ENCODE measurements around the gene CTNNA1.

The CTNNA1 gene

DNA sequence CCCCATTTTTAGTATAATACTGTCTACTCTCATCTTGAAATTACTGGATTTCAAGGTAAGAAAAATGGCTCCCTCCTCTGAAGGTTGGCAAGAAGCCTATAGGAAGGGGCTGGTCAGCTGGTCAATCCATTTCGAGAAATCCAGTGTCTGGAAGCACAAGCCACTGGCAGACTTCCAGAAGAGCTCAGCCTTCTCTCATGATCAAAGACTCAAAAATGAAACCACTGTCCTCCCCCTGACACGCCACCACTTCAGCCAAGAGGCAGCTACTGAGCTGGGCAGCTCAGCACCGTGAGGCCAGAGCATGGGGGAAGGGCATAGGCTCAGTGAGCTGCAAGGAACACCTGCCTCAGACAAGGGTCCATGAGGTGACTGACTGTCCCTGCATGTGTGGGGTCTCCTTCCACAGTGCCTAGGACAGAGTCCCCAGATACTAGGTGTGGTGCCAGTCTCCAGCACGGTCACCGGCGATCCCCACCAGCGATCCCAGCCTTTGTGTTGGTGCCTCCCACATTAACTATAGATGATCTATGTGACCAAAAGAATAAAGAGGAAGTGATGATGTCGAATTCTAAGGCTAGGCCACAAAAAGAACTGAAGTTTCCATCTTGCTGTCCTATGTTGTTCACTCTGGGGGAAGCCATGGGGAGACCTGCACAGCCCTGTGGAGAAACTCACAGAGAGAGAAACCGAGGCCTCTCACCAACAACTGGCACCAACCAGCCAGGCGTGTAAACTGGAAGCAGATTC is 222.0 kb downstream of the CTNNA1 start:
- DNase-seq: peak; percentile 69

DNA sequence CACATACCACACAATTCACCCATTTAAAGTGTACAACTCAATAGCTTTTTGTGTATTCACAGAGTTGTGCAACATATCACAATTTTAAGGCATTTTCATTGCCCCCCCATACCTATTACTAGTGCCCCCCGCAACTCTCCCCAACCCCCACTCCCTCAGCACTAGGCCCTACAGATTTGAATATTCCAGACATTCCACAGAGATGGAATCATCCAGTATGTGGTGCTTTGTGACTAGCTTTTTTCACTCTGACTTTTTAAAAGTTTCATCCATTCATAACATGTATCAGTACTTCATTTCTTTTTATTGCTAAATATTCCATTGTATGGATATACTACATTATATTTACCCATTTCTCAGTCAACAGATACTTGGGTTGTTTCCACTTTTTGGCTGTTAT is 224.9 kb downstream of the CTNNA1 start:
- peak; percentile 75 for DNase-seq

DNA sequence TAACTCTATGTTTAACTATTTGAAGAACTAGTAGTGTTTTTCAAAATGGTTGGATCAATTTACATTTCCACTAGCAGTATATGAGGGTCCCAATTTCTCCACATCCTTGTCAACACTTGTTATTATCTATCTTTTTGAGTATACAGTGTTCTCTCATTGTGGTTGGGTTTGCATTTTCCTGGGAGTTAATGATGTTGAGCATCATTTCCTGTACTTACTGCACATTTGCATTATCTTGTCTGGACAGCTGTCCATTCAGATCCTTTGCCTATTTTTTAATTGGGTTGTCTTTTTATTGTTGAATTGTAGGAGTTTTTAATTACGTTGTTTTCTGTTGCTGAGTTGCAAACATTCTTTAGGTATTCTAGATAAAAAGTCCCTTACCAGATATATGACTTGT is 225.4 kb downstream of the CTNNA1 start:
- no peak for DNase-seq

GRCh38 chr5:138979684-138980280 is 226.6 kb downstream of the CTNNA1 start:
- DNase-seq: no peak

DNA sequence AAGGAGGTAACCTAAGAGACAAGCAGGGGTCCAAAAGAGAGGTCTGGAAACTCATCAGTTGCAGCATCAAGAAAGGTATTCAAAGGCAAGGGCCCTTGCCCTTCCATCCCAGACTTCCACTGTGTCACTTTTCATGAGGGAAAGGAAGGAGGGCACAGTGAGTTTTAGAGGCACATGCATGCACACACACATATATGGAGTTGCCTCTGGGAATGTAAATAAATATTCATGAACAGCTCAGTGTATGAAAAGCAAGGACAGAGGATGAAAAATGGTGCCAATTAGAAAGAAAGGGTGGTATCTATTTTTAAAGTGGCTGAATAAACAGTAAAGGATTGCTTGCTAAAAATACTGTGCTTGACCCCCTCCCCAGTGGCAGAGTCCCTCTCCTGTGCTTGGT is 227.2 kb downstream of the CTNNA1 start:
- DNase-seq: no peak

- DNase-seq: peak; percentile 82
Measured at GRCh38 chr5:138981131-138981530, 227.9 kb downstream of the CTNNA1 start.

DNA sequence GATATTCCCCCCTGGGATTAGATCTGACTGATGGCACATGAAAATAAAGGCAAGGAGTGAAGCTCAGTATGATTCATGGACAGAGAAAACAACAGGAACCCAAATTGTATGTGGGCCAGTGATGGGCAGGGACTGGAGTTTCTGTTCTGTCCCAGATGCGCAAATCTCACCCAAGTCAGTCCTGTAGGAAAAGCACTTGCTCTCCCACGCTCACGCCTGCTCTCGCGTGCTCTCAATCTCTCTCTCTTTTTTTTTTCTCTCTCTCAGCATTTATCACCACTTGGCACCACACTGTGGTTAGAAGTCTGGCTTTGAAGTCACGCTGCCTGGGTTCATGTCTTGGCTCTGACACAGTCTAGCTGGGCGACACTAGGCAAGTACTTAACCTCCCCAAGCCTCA is 228.4 kb downstream of the CTNNA1 start:
- peak; percentile 27 for DNase-seq

DNA sequence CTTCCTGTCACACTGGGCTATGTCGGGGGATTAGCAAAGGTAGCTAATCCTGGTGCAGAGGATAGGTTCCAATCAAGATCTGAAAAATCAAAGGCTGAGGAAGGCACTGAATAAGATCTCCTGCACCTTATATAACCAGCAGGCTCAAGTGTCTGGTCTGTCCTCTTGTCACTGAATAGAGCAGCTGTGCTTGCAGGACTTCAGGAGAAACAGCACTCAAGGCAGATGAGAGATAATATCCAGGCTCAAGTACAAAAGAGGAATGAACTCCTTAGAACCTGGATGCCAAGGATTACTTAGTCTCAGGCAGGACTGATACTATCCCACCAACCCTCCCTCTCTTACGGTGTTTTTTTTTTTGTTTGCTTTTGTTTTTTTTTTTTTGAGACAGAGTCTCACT is 230.8 kb downstream of the CTNNA1 start:
- DNase-seq: no peak

All from fibroblast of skin of right biceps (primary cell).